SK-N-MC (cell line): ENCODE data around the gene PARP8.
"Not testable (repeated sequence)": the region's sequence is repeated elsewhere in the genome, so short reads cannot be mapped to it uniquely, and the experiment has no call there.

ENCODE experiments used
- DNase-seq: peaks from one replicate; pipeline ENCODE4 v3.0.0-alpha.2; 2011; ENCODE audit warnings: low read depth, low spot score
- H3K27ac ChIP-seq: fragments of 200-600 bp; sonication (generic); 2 replicates; pipeline ENCODE4 v1.5.1; 2016; ENCODE audit warnings: mixed run types
- H3K36me3 ChIP-seq: fragments of 200-600 bp; sonication (generic); 2 replicates; pipeline ENCODE4 v1.6.1; 2017; ENCODE audit warnings: antibody characterized with exemption, low read length, mixed read lengths; ENCODE audit not compliant: insufficient read depth
- H3K4me3 ChIP-seq: fragments of 200-600 bp; sonication (generic); 2 replicates; pipeline ENCODE4 v1.5.1; 2016
- H3K9ac ChIP-seq: fragments of 200-600 bp; sonication (generic); 2 replicates; pipeline ENCODE4 v1.8.0; 2017; ENCODE audit warnings: mixed run types, mixed read lengths; ENCODE audit not compliant: insufficient read length
- H3K9me3 ChIP-seq: fragments of 200-600 bp; sonication (generic); 2 replicates; pipeline ENCODE4 v1.6.1; 2017; ENCODE audit warnings: low read depth, mild to moderate bottlenecking, antibody characterized with exemption, low read length, moderate library complexity, mixed read lengths
- EZH2 ChIP-seq: fragments of 200-600 bp; sonication (generic); IDR thresholded peaks from one replicate; pipeline ENCODE4 v1.6.1; 2017; ENCODE audit warnings: antibody characterized with exemption
- FOXP2 ChIP-seq: optimal IDR thresholded peaks from 2 replicates; pipeline ENCODE3; 2011; ENCODE audit warnings: mild to moderate bottlenecking, moderate library complexity; ENCODE audit not compliant: insufficient read depth; ENCODE audit errors: extremely low read length, control extremely low read depth
- POLR2AphosphoS5 ChIP-seq: IDR thresholded peaks from 2 replicates; pipeline ENCODE4 v1.6.1; 2012; ENCODE audit warnings: mild to moderate bottlenecking, low read depth, low read length, borderline replicate concordance

Gene PARP8, protein sequence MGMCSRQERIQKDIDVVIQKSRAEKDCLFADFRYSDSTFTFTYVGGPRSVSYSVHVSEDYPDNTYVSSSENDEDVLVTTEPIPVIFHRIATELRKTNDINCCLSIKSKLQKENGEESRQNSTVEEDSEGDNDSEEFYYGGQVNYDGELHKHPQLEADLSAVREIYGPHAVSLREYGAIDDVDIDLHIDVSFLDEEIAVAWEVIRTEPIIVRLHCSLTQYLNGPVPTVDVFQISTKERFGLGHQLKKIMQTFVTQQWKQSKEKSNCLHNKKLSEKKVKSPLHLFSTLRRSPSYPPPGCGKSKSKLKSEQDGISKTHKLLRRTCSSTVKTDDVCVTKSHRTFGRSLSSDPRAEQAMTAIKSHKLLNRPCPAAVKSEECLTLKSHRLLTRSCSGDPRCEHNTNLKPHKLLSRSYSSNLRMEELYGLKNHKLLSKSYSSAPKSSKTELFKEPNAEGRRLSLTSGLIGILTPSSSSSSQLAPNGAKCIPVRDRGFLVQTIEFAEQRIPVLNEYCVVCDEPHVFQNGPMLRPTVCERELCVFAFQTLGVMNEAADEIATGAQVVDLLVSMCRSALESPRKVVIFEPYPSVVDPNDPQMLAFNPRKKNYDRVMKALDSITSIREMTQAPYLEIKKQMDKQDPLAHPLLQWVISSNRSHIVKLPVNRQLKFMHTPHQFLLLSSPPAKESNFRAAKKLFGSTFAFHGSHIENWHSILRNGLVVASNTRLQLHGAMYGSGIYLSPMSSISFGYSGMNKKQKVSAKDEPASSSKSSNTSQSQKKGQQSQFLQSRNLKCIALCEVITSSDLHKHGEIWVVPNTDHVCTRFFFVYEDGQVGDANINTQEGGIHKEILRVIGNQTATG

GRCh38 chr5:50666261-50667022 is at the start of gene PARP8:
TSS of gene PARP8 (plus strand) at chr5:50666637. CDS start at chr5:50667096, 459 bp downstream.
- DNase-seq = no peak
- no peaks in the 10 kb centered on the region for H3K9me3 ChIP-seq
- 0 out of 2 replicates have a peak, but pooled peaks have one; percentile 24 for TF ChIP-seq POLR2AphosphoS5
- TF ChIP-seq EZH2 = no peak
- no peak for TF ChIP-seq FOXP2
- H3K27ac ChIP-seq = no peak within 1 kb of the TSS
- peak within 1 kb of the TSS; percentile 96 for H3K4me3 ChIP-seq
- H3K9ac ChIP-seq = peak within 1 kb of the TSS; percentile 88
- no peaks in the 10 kb centered on the region for H3K36me3 ChIP-seq

DNA sequence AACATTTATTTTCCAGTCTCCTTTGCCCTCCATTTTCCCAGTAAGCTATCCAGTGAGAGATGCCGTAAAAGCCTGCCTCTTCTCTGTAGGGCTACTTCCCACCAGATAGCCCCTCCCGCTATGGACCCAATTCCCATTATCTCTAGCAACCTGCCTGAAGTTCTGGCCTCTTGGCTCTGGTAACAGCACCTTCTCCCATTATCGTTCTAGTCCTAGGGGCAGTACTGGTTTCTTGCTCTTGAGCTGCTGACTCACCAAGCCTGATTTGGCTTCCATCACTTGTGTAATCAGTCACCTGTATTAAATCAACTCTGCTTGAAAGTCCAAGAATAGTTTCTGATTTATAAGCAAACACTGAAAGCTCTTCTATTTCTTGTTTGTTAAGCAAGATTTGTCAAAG is 42.8 kb upstream of the PARP8 start:
- no peak for TF ChIP-seq EZH2
- no peak for TF ChIP-seq POLR2AphosphoS5
- TF ChIP-seq FOXP2 = no peak
- Histone ChIP-seq H3K9me3 (no peaks in the 10 kb centered on the region), H3K4me3 (no peak overlapping the region), H3K36me3 (no peaks in the 10 kb centered on the region), H3K27ac (no peak overlapping the region), H3K9ac (no peak overlapping the region)
- DNase-seq = no peak

GRCh38 chr5:50634866-50635265 is 31.6 kb upstream of the PARP8 start:
- not testable (repeated sequence) for H3K9me3 ChIP-seq, H3K36me3 ChIP-seq, DNase-seq, H3K4me3 ChIP-seq, H3K27ac ChIP-seq, H3K9ac ChIP-seq

- not testable (repeated sequence) for H3K9me3 ChIP-seq, H3K27ac ChIP-seq, H3K36me3 ChIP-seq, H3K4me3 ChIP-seq, DNase-seq, H3K9ac ChIP-seq
These were observed 28.9 kb upstream of the PARP8 start for GRCh38 chr5:50637576-50637975.

GRCh38 chr5:50646591-50646990 is 19.8 kb upstream of the PARP8 start:
- DNase-seq = no peak
- TF ChIP-seq EZH2 = no peak
- TF ChIP-seq FOXP2 = no peak
- no peak for TF ChIP-seq POLR2AphosphoS5
- Histone ChIP-seq H3K4me3 (no peak overlapping the region), H3K9me3 (no peaks in the 10 kb centered on the region), H3K27ac (no peak overlapping the region), H3K36me3 (no peaks in the 10 kb centered on the region), H3K9ac (no peak overlapping the region)

DNA sequence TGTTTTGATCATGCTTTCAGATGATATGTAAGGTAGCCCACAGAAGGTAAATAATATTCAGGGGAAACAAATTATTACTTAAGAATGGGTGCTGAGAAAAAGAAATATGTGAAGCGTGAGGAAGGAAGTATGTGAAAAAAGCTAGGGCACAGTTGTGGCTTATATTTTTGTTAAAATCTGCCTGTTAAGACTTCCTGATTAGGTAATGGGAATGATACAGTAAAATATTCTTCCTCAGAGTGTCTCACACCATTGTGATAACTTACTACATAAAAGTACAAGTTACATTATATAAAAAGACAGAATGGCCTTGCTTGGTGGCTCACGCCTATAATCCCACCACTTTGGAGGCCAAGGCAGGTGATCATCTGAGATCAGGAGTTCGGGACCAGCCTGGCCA is 18.7 kb upstream of the PARP8 start:
- H3K27ac ChIP-seq = no peak overlapping the region
- no peaks in the 10 kb centered on the region for H3K9me3 ChIP-seq
- no peak for TF ChIP-seq FOXP2
- no peak for TF ChIP-seq POLR2AphosphoS5
- TF ChIP-seq EZH2 = no peak
- H3K9ac ChIP-seq = no peak overlapping the region
- no peak for DNase-seq
- H3K4me3 ChIP-seq = no peak overlapping the region
- H3K36me3 ChIP-seq = no peaks in the 10 kb centered on the region

- H3K9ac ChIP-seq = no peak overlapping the region
- H3K9me3 ChIP-seq = no peaks in the 10 kb centered on the region
- H3K36me3 ChIP-seq = no peaks in the 10 kb centered on the region
- H3K27ac ChIP-seq = no peak overlapping the region
- no peak overlapping the region for H3K4me3 ChIP-seq
- no peak for DNase-seq
- no peak for TF ChIP-seq POLR2AphosphoS5
- TF ChIP-seq FOXP2 = no peak
- no peak for TF ChIP-seq EZH2
These were observed 12.5 kb upstream of the PARP8 start for GRCh38 chr5:50653946-50654345.

DNA sequence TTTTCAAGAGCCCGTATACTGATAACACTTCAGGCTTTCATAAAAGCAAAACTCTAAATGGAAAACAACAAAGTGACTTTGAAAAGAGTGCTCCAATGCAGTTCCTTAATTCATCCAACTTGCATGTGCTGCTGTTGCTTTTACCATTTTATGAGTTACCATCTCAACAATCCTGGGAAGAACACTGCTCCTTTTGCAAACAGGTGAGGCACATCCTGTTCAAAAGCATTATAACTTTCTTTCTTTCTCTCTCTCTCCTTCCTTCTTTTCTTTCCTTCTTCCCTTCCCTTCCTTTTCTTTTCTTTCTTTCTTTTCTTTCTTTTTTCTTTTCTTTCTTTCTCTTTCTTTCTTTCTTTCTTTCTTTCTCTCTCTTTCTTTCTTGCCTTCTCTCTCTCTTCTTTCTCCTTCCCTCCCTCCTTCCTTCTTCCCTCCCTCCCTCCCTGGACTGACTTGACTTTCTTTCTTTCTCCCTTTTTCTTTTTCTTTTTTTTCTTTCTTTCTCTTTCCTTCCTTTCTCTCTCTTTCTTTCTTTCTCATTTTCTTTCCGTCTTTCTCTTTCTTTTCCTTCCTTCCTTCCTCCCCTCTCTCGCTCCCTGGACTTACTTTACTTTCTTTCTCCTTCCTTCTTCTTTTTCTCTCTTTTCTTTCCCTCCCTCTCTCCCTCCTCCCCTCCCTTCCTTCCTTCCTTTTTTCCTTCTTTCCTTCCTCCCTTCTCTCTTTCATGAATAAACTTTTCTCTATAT is 11.2 kb upstream of the PARP8 start:
- H3K4me3 ChIP-seq = no peak overlapping the region
- no peaks in the 10 kb centered on the region for H3K36me3 ChIP-seq
- H3K9ac ChIP-seq = no peak overlapping the region
- no peaks in the 10 kb centered on the region for H3K9me3 ChIP-seq
- H3K27ac ChIP-seq = no peak overlapping the region
- no peak for DNase-seq
- TF ChIP-seq EZH2 = no peak
- no peak for TF ChIP-seq POLR2AphosphoS5
- no peak for TF ChIP-seq FOXP2
